Measurements from ENCODE around the gene PDE4D. TPM values are rescaled to one million over a fixed set of nuclear protein-coding genes. Genes with fewer than 3 reads are reported as not detected.

PDE4D gene
- total RNA-seq, 1 donor from 2014 or later = 28.2 TPM

GRCh38 chr5:59249726-59250125, 643.8 kb downstream of the PDE4D start:
- H3K27me3 Mint-ChIP-seq = no peaks in the 10 kb centered on the region

DNA sequence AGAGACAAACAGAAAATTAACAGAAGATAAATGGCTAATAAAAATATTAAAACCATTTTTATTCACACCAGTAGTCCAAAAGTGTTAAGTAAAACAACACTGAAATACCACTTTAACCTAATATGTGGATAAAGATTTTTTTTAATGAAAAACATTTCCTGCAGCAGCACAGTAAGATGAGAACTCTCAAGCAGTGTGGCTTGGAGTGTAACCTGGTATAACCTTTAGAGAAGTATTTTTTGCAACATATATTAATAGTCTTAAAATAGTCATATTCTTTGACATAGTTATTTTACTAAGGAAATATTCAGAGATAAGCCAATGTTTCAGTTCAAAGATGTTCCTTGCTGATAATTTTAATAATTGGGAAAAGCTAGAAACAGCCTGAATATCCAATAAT, 644.4 kb downstream of the PDE4D start:
- H3K36me3 Mint-ChIP-seq (ENCODE audit: low read depth) = no peaks in the 10 kb centered on the region
- DNase-seq (no peak), ATAC-seq (ENCODE audit: low read depth) (no peak)
- no peak overlapping the region for H3K27ac Mint-ChIP-seq
- POLR2A ChIA-PET = no interaction called here
- intact Hi-C loops (cut with micrococcal nuclease) = no loop called here
- no peaks in the 10 kb centered on the region for H3K4me1 Mint-ChIP-seq
- no peaks in the 10 kb centered on the region for H3K9me3 Mint-ChIP-seq
- TF ChIP-seq, protein P1, sequence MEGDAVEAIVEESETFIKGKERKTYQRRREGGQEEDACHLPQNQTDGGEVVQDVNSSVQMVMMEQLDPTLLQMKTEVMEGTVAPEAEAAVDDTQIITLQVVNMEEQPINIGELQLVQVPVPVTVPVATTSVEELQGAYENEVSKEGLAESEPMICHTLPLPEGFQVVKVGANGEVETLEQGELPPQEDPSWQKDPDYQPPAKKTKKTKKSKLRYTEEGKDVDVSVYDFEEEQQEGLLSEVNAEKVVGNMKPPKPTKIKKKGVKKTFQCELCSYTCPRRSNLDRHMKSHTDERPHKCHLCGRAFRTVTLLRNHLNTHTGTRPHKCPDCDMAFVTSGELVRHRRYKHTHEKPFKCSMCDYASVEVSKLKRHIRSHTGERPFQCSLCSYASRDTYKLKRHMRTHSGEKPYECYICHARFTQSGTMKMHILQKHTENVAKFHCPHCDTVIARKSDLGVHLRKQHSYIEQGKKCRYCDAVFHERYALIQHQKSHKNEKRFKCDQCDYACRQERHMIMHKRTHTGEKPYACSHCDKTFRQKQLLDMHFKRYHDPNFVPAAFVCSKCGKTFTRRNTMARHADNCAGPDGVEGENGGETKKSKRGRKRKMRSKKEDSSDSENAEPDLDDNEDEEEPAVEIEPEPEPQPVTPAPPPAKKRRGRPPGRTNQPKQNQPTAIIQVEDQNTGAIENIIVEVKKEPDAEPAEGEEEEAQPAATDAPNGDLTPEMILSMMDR (IDR thresholded peaks at IDR 0.05) = no peak
- no peaks in the 10 kb centered on the region for H3K27me3 Mint-ChIP-seq
- CTCF ChIA-PET = no interaction called here
- no peak overlapping the region for H3K4me3 Mint-ChIP-seq

More at GRCh38 chr5:59249726-59250125, 643.8 kb downstream of the PDE4D start:
- intact Hi-C loops (cut with micrococcal nuclease) = no loop called here
- H3K27ac Mint-ChIP-seq = no peak overlapping the region
- no peaks in the 10 kb centered on the region for H3K36me3 Mint-ChIP-seq (ENCODE audit: low read depth)
- H3K9me3 Mint-ChIP-seq = no peaks in the 10 kb centered on the region
- TF ChIP-seq, protein P1 (IDR thresholded peaks at IDR 0.05) = no peak
- H3K4me3 Mint-ChIP-seq = no peak overlapping the region
- CTCF ChIA-PET = no interaction called here
- no peaks in the 10 kb centered on the region for H3K4me1 Mint-ChIP-seq
- POLR2A ChIA-PET = no interaction called here
- no peak for DNase-seq
- ATAC-seq (ENCODE audit: low read depth) = no peak

DNA sequence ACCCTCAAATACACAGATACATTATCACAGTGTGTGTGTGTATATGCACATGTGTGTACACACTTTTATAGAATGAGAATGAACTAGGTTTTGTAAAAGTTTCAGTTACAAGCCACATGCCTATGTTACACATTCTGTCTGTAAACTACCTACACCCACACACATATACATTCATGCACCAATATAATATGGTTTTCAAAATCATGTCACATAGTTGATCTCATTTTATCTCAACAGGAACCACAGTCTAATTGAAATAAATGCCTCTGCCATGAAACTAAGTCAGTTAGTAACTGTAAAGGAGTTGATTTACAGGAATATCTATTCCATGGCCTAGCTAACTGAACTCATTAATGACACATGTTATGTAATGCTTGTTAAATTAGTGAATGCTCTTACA, 646.6 kb downstream of the PDE4D start:
- POLR2A ChIA-PET = no interaction called here
- TF ChIP-seq, protein P1 (IDR thresholded peaks at IDR 0.05) = no peak
- ATAC-seq (ENCODE audit: low read depth) (no peak), DNase-seq (no peak)
- Mint-ChIP-seq H3K4me1 (no peaks in the 10 kb centered on the region), H3K4me3 (no peak overlapping the region), H3K27ac (no peak overlapping the region), H3K36me3 (ENCODE audit: low read depth) (no peaks in the 10 kb centered on the region), H3K9me3 (no peaks in the 10 kb centered on the region), H3K27me3 (no peaks in the 10 kb centered on the region)
- CTCF ChIA-PET = no interaction called here
- intact Hi-C loops (cut with micrococcal nuclease) = no loop called here

GRCh38 chr5:59246145-59246869, 647.2 kb downstream of the PDE4D start:
- no peak for ATAC-seq (ENCODE audit: low read depth)
- no peak for DNase-seq
- Mint-ChIP-seq H3K27ac (no peak overlapping the region), H3K4me3 (no peak overlapping the region), H3K4me1 (peaks cover 1% of the 10 kb centered on the region), H3K36me3 (ENCODE audit: low read depth) (no peaks in the 10 kb centered on the region), H3K9me3 (no peaks in the 10 kb centered on the region), H3K27me3 (no peaks in the 10 kb centered on the region)
- ChIA-PET POLR2A (no interaction called here), CTCF (no interaction called here)
- TF ChIP-seq, protein P1 (IDR thresholded peaks at IDR 0.05) = no peak
- intact Hi-C loops (cut with micrococcal nuclease) = no loop called here

- Mint-ChIP-seq H3K36me3 (ENCODE audit: low read depth) (no peaks in the 10 kb centered on the region), H3K27ac (no peak overlapping the region), H3K27me3 (no peaks in the 10 kb centered on the region), H3K4me1 (peaks cover 1% of the 10 kb centered on the region), H3K4me3 (no peak overlapping the region), H3K9me3 (no peaks in the 10 kb centered on the region)
- TF ChIP-seq, protein P1 (IDR thresholded peaks at IDR 0.05) = no peak
- ATAC-seq (ENCODE audit: low read depth) (no peak), DNase-seq (no peak)
- CTCF ChIA-PET = no interaction called here
- intact Hi-C loops (cut with micrococcal nuclease) = no loop called here
- POLR2A ChIA-PET = no interaction called here
Measured at GRCh38 chr5:59245198-59245597, 648.3 kb downstream of the PDE4D start.
